Stimulated activated CD4-positive, alpha-beta T cell treated with anti-CD3 and anti-CD28 coated beads, Interleukin-1b, Interleukin-23, amount 100 ng/mL, for 48 hours (primary cell): ENCODE measurements around the gene SAMHD1.
"Not testable (repeated sequence)": the region's sequence is repeated elsewhere in the genome, so short reads cannot be mapped to it uniquely, and the experiment has no call there.

Source experiments
- DNase-seq: peaks from one replicate; pipeline ENCODE4 v3.0.0-alpha.2; 2020

Gene SAMHD1

GRCh38 chr20:36850759-36851158 lies 100.7 kb downstream of the SAMHD1 start:
- no peak for DNase-seq

DNA sequence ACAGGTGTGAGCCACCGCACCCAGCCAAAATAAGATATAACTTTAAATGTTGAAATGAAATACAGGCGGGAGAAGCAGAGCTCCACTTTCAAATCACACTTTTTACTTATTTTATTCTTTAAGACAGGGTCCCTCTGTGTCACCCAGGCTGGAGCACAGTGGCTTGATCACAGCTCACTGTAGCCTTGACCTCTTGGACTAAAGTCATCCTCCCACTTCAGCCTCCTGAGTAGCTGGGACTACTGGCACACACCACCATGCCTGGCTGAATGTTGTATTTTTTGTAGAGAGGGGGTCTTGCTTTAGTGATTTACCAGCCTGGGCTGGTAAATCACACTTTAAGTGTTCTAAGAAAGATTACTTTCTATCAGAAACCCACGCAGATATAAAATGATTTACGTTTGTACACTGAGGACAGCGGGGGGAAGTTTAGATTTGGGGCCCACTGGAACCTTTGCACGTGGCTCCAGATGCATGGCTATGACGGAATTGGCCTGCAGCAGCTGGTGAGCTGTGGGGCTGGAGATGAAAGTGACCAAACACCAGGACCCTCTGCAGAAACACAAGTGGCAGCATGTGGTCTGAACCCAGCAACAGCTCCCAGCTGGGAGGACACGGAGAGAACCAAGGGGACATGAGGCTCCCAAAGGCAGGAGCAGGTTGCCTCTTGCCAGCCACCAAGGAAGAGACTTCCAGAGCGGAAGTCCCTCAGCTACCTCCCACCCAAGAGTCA lies 102.0 kb downstream of the SAMHD1 start:
- no peak for DNase-seq

- no peak for DNase-seq
These were observed 102.8 kb downstream of the SAMHD1 start for GRCh38 chr20:36848677-36849076.

DNA sequence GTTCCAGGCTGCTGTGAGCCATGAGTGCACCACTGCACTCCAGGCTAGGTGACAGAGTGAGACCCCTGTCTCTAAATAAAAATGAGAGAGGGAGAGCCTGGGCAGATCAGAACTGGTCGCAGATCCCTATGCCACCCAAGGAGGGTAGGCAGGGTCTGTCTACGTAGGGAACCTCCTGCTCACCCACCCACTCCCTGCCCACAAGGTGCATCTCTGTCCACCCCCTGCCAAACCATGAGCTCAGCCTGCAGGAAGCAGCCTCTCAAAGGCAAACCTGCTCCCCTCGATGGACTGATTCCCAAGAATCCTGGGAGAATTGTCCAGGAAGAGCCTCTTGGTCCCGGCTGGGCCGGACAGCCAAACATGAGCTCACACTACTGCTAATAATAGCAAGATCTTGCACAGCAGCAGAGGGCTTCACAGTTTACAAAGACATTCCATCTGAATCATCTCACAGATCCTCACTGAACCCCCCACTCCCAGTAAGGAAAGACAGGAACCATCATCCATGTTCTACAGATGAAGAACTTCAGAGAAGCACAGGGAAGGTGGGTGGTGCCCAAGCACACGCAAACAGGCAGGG lies 103.3 kb downstream of the SAMHD1 start:
- DNase-seq: no peak

DNA sequence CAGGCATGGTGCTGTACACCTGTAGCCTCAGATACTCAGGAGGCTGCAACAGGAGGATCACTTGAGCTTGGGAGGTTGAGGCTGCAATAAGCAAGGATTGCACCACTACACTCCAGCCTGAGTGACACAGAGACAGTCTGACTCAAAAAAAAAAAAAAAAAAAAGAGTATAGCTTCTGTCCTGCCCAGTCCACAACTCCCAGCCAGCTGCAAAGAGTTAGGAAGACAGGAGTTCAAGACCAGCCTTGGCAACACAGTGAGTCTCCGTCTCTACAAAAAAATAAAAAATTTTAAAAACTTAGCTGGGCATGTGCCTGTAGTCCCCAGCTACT lies 103.8 kb downstream of the SAMHD1 start:
- DNase-seq: no peak

DNA sequence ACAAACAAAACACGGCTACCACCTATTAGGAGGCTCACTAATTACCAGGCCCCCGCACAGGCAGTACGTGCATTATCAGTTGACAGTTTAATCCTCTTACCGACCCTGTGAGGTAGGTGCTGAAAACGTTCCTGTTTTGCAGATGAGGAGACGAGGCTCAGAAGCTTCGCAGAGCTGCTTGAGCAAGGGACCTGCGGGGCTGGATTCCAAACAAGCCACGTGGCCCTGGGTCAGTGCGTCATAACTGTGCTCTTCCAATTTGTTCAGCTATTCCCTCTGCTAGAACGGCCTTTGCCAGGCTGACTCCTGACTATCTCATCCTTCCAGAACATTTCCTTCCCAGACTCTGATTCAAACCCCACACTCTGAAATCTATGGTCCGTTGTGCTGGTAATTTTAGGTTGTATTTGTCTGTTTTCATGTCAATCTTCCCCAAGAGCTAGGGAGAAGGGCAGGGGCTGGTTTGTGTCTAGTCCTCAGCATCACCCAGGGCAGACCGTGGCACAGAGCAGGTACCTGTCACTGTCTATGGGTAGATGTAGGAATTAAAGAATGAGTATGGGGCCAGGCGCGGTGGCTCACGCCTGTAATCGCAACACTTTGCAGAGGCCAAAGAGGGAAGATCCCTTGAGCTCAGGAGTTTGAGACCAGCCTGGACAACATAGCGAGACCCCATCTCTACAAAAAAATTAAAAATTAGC lies 104.3 kb downstream of the SAMHD1 start:
- no peak for DNase-seq

DNA sequence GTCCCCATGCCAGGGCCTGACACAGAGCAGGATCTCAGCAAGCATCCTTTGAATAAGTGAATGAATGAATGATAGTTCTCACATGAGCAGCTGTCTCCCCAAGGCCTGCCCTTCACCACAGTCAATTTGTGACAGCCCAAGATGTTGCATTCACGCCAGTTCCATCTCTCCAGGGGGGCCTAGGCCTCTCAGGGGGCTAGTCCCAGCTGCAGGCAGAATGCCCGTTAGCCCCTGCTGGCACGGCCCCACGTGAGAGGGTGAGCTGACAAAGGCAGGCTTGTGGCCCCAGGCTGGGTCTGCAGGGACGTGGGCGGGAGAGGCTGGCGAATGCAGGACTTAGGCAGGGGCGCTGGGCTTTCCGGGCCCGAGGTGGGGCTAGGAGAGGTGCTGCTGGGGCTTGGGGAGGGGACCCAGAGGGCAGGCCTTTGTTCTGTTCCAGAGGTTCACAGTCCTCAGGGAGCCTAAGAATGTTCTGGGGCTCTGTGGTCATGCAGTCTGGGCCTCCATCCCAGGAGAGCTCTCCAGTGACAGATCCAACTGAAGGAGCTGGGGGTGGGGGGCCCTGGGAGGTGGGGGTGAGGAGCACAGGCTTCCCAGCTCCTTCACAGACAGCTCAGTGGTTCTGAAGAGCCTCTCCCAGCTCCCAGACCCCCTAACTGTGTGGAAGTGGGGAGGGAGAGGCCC lies 106.1 kb downstream of the SAMHD1 start:
- DNase-seq: no peak

- not testable (repeated sequence) for DNase-seq
These were observed 110.5 kb downstream of the SAMHD1 start for GRCh38 chr20:36841030-36841429.
